ENCODE measurements around the gene AP3D1. TPM values are rescaled to one million over a fixed set of nuclear protein-coding genes. Genes with fewer than 3 reads are reported as not detected.

AP3D1 gene
- total RNA-seq, 1 donor = 121 TPM

GRCh38 chr19:2122251-2122650 is 29.1 kb downstream of the AP3D1 start:
- H3K9me3 ChIP-seq (ENCODE audit: low read depth, low read length) = no peaks in the 10 kb centered on the region
- H2AFZ ChIP-seq (ENCODE audit: low read length) = no peak overlapping the region
- no peaks in the 10 kb centered on the region for H3K4me1 ChIP-seq (ENCODE audit: insufficient read depth, low read length)
- no peak overlapping the region for H3K27ac ChIP-seq (ENCODE audit: low read depth, low read length)
- H3K36me3 ChIP-seq (ENCODE audit: insufficient read depth, low read length) = peaks cover 85% of the 10 kb centered on the region
- H3K27me3 ChIP-seq (ENCODE audit: insufficient read depth, low read length) = no peaks in the 10 kb centered on the region
- DNase-seq (ENCODE audit: insufficient read length, low spot score, missing footprints) = no peak
- TF ChIP-seq CTCF (IDR thresholded peaks at IDR 0.05; ENCODE audit: extremely low read depth, low read depth, low read length) = no peak
- H3K79me2 ChIP-seq (ENCODE audit: insufficient read depth, low read length) = peaks cover 34% of the 10 kb centered on the region
- no peak overlapping the region for H3K4me3 ChIP-seq (ENCODE audit: insufficient read depth, low read length)
- peaks cover 41% of the 10 kb centered on the region for H4K20me1 ChIP-seq (ENCODE audit: insufficient read depth, low read length)
- H3K4me2 ChIP-seq (ENCODE audit: insufficient read depth, low read length) = no peak overlapping the region

- Histone ChIP-seq H3K27ac (ENCODE audit: low read depth, low read length) (no peak overlapping the region), H3K27me3 (ENCODE audit: insufficient read depth, low read length) (no peaks in the 10 kb centered on the region), H3K79me2 (ENCODE audit: insufficient read depth, low read length) (peaks cover 30% of the 10 kb centered on the region), H3K36me3 (ENCODE audit: insufficient read depth, low read length) (peaks cover 85% of the 10 kb centered on the region), H3K4me1 (ENCODE audit: insufficient read depth, low read length) (no peaks in the 10 kb centered on the region), H3K9me3 (ENCODE audit: low read depth, low read length) (no peaks in the 10 kb centered on the region), H4K20me1 (ENCODE audit: insufficient read depth, low read length) (peaks cover 39% of the 10 kb centered on the region), H3K4me3 (ENCODE audit: insufficient read depth, low read length) (no peak overlapping the region), H2AFZ (ENCODE audit: low read length) (no peak overlapping the region), H3K4me2 (ENCODE audit: insufficient read depth, low read length) (no peak overlapping the region)
- no peak for TF ChIP-seq CTCF (IDR thresholded peaks at IDR 0.05; ENCODE audit: extremely low read depth, low read depth, low read length)
- no peak for DNase-seq (ENCODE audit: insufficient read length, low spot score, missing footprints)
Measured at GRCh38 chr19:2121416-2122051, 29.8 kb downstream of the AP3D1 start.

DNA sequence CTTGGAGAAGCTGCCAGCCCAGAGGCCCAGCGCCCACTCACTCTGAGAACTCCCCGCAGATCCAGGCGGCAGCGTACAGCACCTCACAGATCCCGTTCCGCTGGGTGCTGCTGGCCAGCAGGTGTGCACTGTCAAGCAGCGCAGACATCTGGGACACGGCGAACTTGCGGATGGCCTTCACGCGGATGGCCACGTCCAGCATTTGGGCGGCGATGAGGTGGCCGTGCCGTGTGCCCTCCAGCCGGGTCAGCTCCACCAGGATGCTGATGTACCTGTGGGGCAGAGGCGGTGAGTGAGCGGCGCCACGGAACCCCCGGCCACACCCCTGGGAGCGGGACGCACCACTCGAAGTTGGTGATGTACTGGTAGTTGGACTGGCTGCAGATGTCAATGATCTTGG is 30.5 kb downstream of the AP3D1 start:
- no peaks in the 10 kb centered on the region for H3K4me1 ChIP-seq (ENCODE audit: insufficient read depth, low read length)
- no peak for TF ChIP-seq CTCF (IDR thresholded peaks at IDR 0.05; ENCODE audit: extremely low read depth, low read depth, low read length)
- no peaks in the 10 kb centered on the region for H3K27me3 ChIP-seq (ENCODE audit: insufficient read depth, low read length)
- H3K4me2 ChIP-seq (ENCODE audit: insufficient read depth, low read length) = no peak overlapping the region
- no peaks in the 10 kb centered on the region for H3K9me3 ChIP-seq (ENCODE audit: low read depth, low read length)
- H3K4me3 ChIP-seq (ENCODE audit: insufficient read depth, low read length) = no peak overlapping the region
- no peak overlapping the region for H3K27ac ChIP-seq (ENCODE audit: low read depth, low read length)
- DNase-seq (ENCODE audit: insufficient read length, low spot score, missing footprints) = no peak
- H2AFZ ChIP-seq (ENCODE audit: low read length) = no peak overlapping the region
- peaks cover 37% of the 10 kb centered on the region for H4K20me1 ChIP-seq (ENCODE audit: insufficient read depth, low read length)
- peaks cover 86% of the 10 kb centered on the region for H3K36me3 ChIP-seq (ENCODE audit: insufficient read depth, low read length)
- peaks cover 26% of the 10 kb centered on the region for H3K79me2 ChIP-seq (ENCODE audit: insufficient read depth, low read length)

DNA sequence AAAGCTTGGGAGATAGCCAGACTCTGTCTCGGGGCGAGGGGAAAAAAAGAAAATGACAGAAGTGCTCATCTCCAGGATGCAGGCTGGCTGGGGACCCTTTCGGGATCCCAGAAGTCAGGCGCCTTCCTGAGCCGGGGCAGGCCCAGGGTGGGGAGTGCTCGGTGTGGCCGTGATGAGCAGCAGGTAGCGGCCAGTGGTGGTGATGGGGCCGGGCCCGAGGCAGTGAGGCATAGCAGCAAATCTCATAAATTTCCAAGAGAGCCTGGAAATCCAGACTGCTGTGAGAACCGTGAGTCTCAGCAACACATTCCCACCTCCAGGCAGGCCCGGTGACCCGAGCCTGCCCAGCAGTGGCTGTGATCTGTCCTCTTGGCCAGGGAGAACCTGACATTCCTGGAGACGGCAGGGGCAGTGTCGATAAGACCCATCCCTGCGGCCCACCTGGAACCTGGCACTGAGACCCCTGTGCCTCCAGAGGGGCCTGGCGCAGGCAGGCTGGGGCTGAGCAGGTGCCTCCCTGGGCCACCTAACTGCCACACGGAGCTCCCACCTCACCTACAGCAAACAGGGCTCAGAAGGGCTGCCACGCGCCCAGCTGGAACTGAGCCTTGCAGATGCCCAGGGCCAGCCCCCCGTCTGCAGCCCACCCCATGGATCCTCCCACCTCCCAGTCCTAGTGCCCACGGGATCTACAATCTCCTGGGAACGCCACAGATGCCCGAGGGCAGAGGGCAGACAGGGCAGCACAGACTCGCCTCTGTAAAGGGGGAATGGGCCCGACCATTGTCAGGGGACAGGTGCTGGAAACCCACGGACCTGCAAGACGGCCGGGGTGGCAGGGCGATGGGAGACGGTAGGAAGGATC is 31.2 kb downstream of the AP3D1 start:
- DNase-seq (ENCODE audit: insufficient read length, low spot score, missing footprints) = no peak
- Histone ChIP-seq H4K20me1 (ENCODE audit: insufficient read depth, low read length) (peaks cover 37% of the 10 kb centered on the region), H2AFZ (ENCODE audit: low read length) (no peak overlapping the region), H3K4me1 (ENCODE audit: insufficient read depth, low read length) (no peaks in the 10 kb centered on the region), H3K27ac (ENCODE audit: low read depth, low read length) (no peak overlapping the region), H3K4me2 (ENCODE audit: insufficient read depth, low read length) (no peak overlapping the region), H3K9me3 (ENCODE audit: low read depth, low read length) (no peaks in the 10 kb centered on the region), H3K79me2 (ENCODE audit: insufficient read depth, low read length) (peaks cover 29% of the 10 kb centered on the region), H3K4me3 (ENCODE audit: insufficient read depth, low read length) (no peak overlapping the region), H3K36me3 (ENCODE audit: insufficient read depth, low read length) (peaks cover 87% of the 10 kb centered on the region), H3K27me3 (ENCODE audit: insufficient read depth, low read length) (no peaks in the 10 kb centered on the region)
- no peak for TF ChIP-seq CTCF (IDR thresholded peaks at IDR 0.05; ENCODE audit: extremely low read depth, low read depth, low read length)
